Stomach (tissue), 9 donors: ENCODE results near the gene SLC13A5. TPM values are rescaled to one million over a fixed set of nuclear protein-coding genes. Genes with fewer than 3 reads are reported as not detected.
"Not testable (repeated sequence)": the region's sequence is repeated elsewhere in the genome, so short reads cannot be mapped to it uniquely, and the experiment has no call there.

Source experiments
- DNase-seq, 2 donors: peaks; one replicate each; pipeline versions ENCODE4 v3.0.0 to v3.0.0-alpha.2; 2013 to 2019
- H3K27ac ChIP-seq, 5 donors: fragments of 200-600 bp in 4 of 5; sonication (generic) in 4 of 5; one replicate each; pipeline ENCODE4 v1.5.1; 2013 to 2019; ENCODE audit warnings: mild to moderate bottlenecking in 1 of 5, moderate library complexity in 1 of 5
- H3K27me3 ChIP-seq, 3 donors: fragments of 200-600 bp; sonication (generic); one replicate each; pipeline ENCODE4 v1.5.1; 2017 to 2019; ENCODE audit warnings: mixed run types in 1 of 3
- H3K36me3 ChIP-seq, 4 donors: fragments of 200-600 bp; sonication (generic); 1 replicate in 3 of 4; 2 replicates in 1 of 4; pipeline ENCODE4 v1.5.1; 2016 to 2019
- H3K4me1 ChIP-seq, 4 donors: fragments of 200-600 bp; sonication (generic); one replicate each; pipeline ENCODE4 v1.5.1; 2016 to 2019
- H3K4me3 ChIP-seq, 4 donors: fragments of 200-600 bp; sonication (generic) in 3 of 4; one replicate each; pipeline ENCODE4 v1.5.1; 2016 to 2019; ENCODE audit warnings: mild to moderate bottlenecking in 1 of 4
- H3K9me3 ChIP-seq, 4 donors: fragments of 200-600 bp; sonication (generic); one replicate each; pipeline ENCODE4 v1.5.1; 2016 to 2019
- CTCF ChIP-seq, 7 experiments: fragments of 450-650 bp in 4 of 7; fragments of 200-600 bp in 3 of 7; sonication (generic) in 3 of 7; IDR thresholded peaks; one replicate each; pipeline ENCODE4 v1.5.1; 2016 to 2019; ENCODE audit warnings: antibody characterized with exemption in 7 of 7, control low read depth in 2 of 7, mild to moderate bottlenecking in 1 of 7
- EP300 ChIP-seq: sonication (generic); formaldehyde crosslinking; IDR thresholded peaks from one replicate; pipeline ENCODE4 v1.6.1; 2017; ENCODE audit warnings: antibody characterized with exemption
- POLR2A ChIP-seq, 4 donors: fragments of 450-650 bp; IDR thresholded peaks; one replicate each; pipeline ENCODE4 v1.6.1; 2016; ENCODE audit warnings: antibody characterized with exemption in 4 of 4, control low read depth in 2 of 4, mild to moderate bottlenecking in 1 of 4, moderate library complexity in 1 of 4
- POLR2AphosphoS5 ChIP-seq, 3 donors: sonication (generic); formaldehyde crosslinking; IDR thresholded peaks; one replicate each; pipeline ENCODE4 v1.6.1; 2016; ENCODE audit warnings: antibody characterized with exemption in 3 of 3
- WGBS, 5 donors: extraction: QIAGEN DNeasy Blood & Tissue Kit in 3 of 5; methylation state at CpG; one replicate each; pipeline versions ENCODE4 v1.1.5 to v1.1.7; 2013 to 2018; 5-methylcytosine and 5-hydroxymethylcytosine counted together
- intact Hi-C: fragments of 100-400 bp; cut with DNase I; formaldehyde crosslinking; loops from one replicate; pipeline ENCODE4 v1.15.1; 2023; ENCODE audit warnings: low total_unique reads
- polyA plus RNA-seq, 3 donors: library from polyadenylated mRNA; stranded (reverse); fragments of 200-250 nt; gene quantifications; one replicate each; pipeline ENCODE4 v1.2.3, GENCODE V29; 2013
- total RNA-seq, 5 donors: library from RNA; depleted of rRNA; stranded (reverse); fragments of >200 nt; gene quantifications; one replicate each; pipeline versions ENCODE4 v1.1.0 to v1.2.3, GENCODE V29; 2014 to 2016
- donor health status: healthy with polysubstance abuse.
- donor health status: Bipolar disorder and iron deficiency.
- donor health status: healthy.

SLC13A5 gene
- total and polyA plus RNA-seq, 8 donors: 3.1 TPM; not detected in 7

- TF ChIP-seq EP300 (no peak), CTCF (IDR thresholded peaks at IDR 0.05) (no peak), POLR2A (IDR thresholded peaks at IDR 0.05) (no peak), POLR2AphosphoS5 (IDR thresholded peaks at IDR 0.05) (no peak)
- H3K4me1 ChIP-seq: peaks cover 0 to 24% (median 15%) of the 10 kb centered on the region in 4 donors
- H3K9me3 ChIP-seq: no peaks in the 10 kb centered on the region
- WGBS, 5 donors: 84 to 91% (median 89%) methylated on average over 3 to 5 of the region's 5 CpGs
- H3K27ac ChIP-seq: no peak overlapping the region
- no peak for DNase-seq
- no peaks in the 10 kb centered on the region for H3K36me3 ChIP-seq
- no peak overlapping the region for H3K4me3 ChIP-seq
- intact Hi-C loops: no loop called here
- peaks cover 0 to 3% (median 0%) of the 10 kb centered on the region in 3 donors for H3K27me3 ChIP-seq
Observed at GRCh38 chr17:6696906-6697305, 16.3 kb downstream of the SLC13A5 start.

- H3K4me3 ChIP-seq: no peak overlapping the region
- H3K4me1 ChIP-seq: peaks cover 0 to 15% (median 11%) of the 10 kb centered on the region in 4 donors
- TF ChIP-seq POLR2AphosphoS5 (IDR thresholded peaks at IDR 0.05) (no peak), POLR2A (IDR thresholded peaks at IDR 0.05) (no peak), EP300 (no peak), CTCF (IDR thresholded peaks at IDR 0.05) (no peak)
- H3K36me3 ChIP-seq: no peaks in the 10 kb centered on the region
- DNase-seq: no peak
- H3K27ac ChIP-seq: no peak overlapping the region
- peaks cover 0 to 14% (median 0%) of the 10 kb centered on the region in 3 donors for H3K27me3 ChIP-seq
- intact Hi-C loops: no loop called here
- 61 to 91% (median 90%) methylated on average over 13 of the region's 13 CpGs for WGBS, 5 donors
- H3K9me3 ChIP-seq: no peaks in the 10 kb centered on the region
Observed at GRCh38 chr17:6695565-6695964, 17.6 kb downstream of the SLC13A5 start.

GRCh38 chr17:6695051-6695450, 18.1 kb downstream of the SLC13A5 start:
- Histone ChIP-seq H3K4me1 (peaks cover 0 to 11% (median 9%) of the 10 kb centered on the region in 4 donors), H3K27ac (no peak overlapping the region), H3K27me3 (peaks cover 0 to 18% (median 0%) of the 10 kb centered on the region in 3 donors), H3K36me3 (no peaks in the 10 kb centered on the region), H3K4me3 (no peak overlapping the region), H3K9me3 (no peaks in the 10 kb centered on the region)
- intact Hi-C loops: no loop called here
- no peak for TF ChIP-seq CTCF (IDR thresholded peaks at IDR 0.05)
- TF ChIP-seq POLR2AphosphoS5 (IDR thresholded peaks at IDR 0.05): no peak
- TF ChIP-seq POLR2A (IDR thresholded peaks at IDR 0.05): no peak
- TF ChIP-seq EP300: no peak
- no peak for DNase-seq
- 75 to 100% (median 82%) methylated on average over 2 of the region's 2 CpGs for WGBS, 5 donors

GRCh38 chr17:6691958-6692357, 21.2 kb downstream of the SLC13A5 start:
- H3K4me3 ChIP-seq, intact Hi-C loops, DNase-seq, H3K9me3 ChIP-seq, H3K27ac ChIP-seq, H3K36me3 ChIP-seq, H3K4me1 ChIP-seq: not testable (repeated sequence)
- WGBS, 5 donors: 58 to 67% (median 61%) methylated on average over 6 of the region's 6 CpGs
- H3K27me3 ChIP-seq: peaks cover 0 to 26% (median 0%) of the 10 kb centered on the region in 3 donors

GRCh38 chr17:6691546-6691945, 21.6 kb downstream of the SLC13A5 start:
- WGBS, 5 donors: 68 to 79% (median 72%) methylated on average over 3 of the region's 3 CpGs
- Histone ChIP-seq H3K27me3 (peaks cover 0 to 30% (median 0%) of the 10 kb centered on the region in 3 donors), H3K36me3 (no peaks in the 10 kb centered on the region), H3K27ac (no peak overlapping the region), H3K4me1 (no peaks in the 10 kb centered on the region), H3K4me3 (no peak overlapping the region), H3K9me3 (no peaks in the 10 kb centered on the region)
- no peak for TF ChIP-seq CTCF (IDR thresholded peaks at IDR 0.05)
- no peak for TF ChIP-seq POLR2A (IDR thresholded peaks at IDR 0.05)
- TF ChIP-seq POLR2AphosphoS5 (IDR thresholded peaks at IDR 0.05): no peak
- no peak for TF ChIP-seq EP300
- no peak for DNase-seq
- intact Hi-C loops: no loop called here
